ENCODE results near the gene RBM17. TPM values are rescaled to one million over a fixed set of nuclear protein-coding genes. Genes with fewer than 3 reads are reported as not detected.
"Not testable (repeated sequence)": the region's sequence is repeated elsewhere in the genome, so short reads cannot be mapped to it uniquely, and the experiment has no call there.

RBM17 gene
- total RNA-seq, 1 donor = 21.0 TPM

- DNase-seq (ENCODE audit: low read depth in 2 of 3, low spot score in 2 of 3) = no peak
These were observed 45.4 kb downstream of the RBM17 start for GRCh38 chr10:6134099-6134823.

GRCh38 chr10:6135039-6135438, 46.2 kb downstream of the RBM17 start:
- no peak for DNase-seq (ENCODE audit: low read depth in 2 of 3, low spot score in 2 of 3)

- DNase-seq (ENCODE audit: low read depth in 2 of 3, low spot score in 2 of 3) = no peak
These were observed 46.8 kb downstream of the RBM17 start for GRCh38 chr10:6135589-6136168.

- DNase-seq (ENCODE audit: low read depth in 2 of 3, low spot score in 2 of 3) = no peak
These were observed 47.7 kb downstream of the RBM17 start for GRCh38 chr10:6136215-6137201.

GRCh38 chr10:6138456-6138855, 49.6 kb downstream of the RBM17 start:
- DNase-seq (ENCODE audit: low read depth in 2 of 3, low spot score in 2 of 3) = no peak

GRCh38 chr10:6139470-6139869, 50.6 kb downstream of the RBM17 start:
- no peak for DNase-seq (ENCODE audit: low read depth in 2 of 3, low spot score in 2 of 3)

GRCh38 chr10:6140141-6140841, 51.5 kb downstream of the RBM17 start:
- DNase-seq (ENCODE audit: low read depth in 2 of 3, low spot score in 2 of 3) = peak in 1 of 3 donors; percentile 57

- DNase-seq (ENCODE audit: low read depth in 2 of 3, low spot score in 2 of 3) = no peak
These were observed 52.1 kb downstream of the RBM17 start for GRCh38 chr10:6140965-6141295.

- DNase-seq (ENCODE audit: low read depth in 2 of 3, low spot score in 2 of 3) = no peak
These were observed 52.7 kb downstream of the RBM17 start for GRCh38 chr10:6141296-6142151.

GRCh38 chr10:6142186-6142585, 53.4 kb downstream of the RBM17 start:
- not testable (repeated sequence) for DNase-seq (ENCODE audit: low read depth in 2 of 3, low spot score in 2 of 3)

- DNase-seq (ENCODE audit: low read depth in 2 of 3, low spot score in 2 of 3) = no peak
These were observed 53.8 kb downstream of the RBM17 start for GRCh38 chr10:6142644-6143043.

- DNase-seq (ENCODE audit: low read depth in 2 of 3, low spot score in 2 of 3) = no peak
These were observed 54.3 kb downstream of the RBM17 start for GRCh38 chr10:6143181-6143580.

GRCh38 chr10:6144406-6145165, 55.8 kb downstream of the RBM17 start:
- DNase-seq (ENCODE audit: low read depth in 2 of 3, low spot score in 2 of 3) = peak; percentile 72 to 92 (median 90)

- no peak for DNase-seq (ENCODE audit: low read depth in 2 of 3, low spot score in 2 of 3)
These were observed 56.5 kb downstream of the RBM17 start for GRCh38 chr10:6145166-6145987.

- no peak for DNase-seq (ENCODE audit: low read depth in 2 of 3, low spot score in 2 of 3)
These were observed 57.4 kb downstream of the RBM17 start for GRCh38 chr10:6146013-6146785.

GRCh38 chr10:6146921-6147320, 58.1 kb downstream of the RBM17 start:
- no peak for DNase-seq (ENCODE audit: low read depth in 2 of 3, low spot score in 2 of 3)

- peak in 2 of 3 donors; percentile 69 to 89 for DNase-seq (ENCODE audit: low read depth in 2 of 3, low spot score in 2 of 3)
These were observed 59.4 kb downstream of the RBM17 start for GRCh38 chr10:6148251-6148701.

Data from hematopoietic multipotent progenitor cell (in vitro differentiated cells).